Body of pancreas (tissue), 4 donors: Measurements from ENCODE around the gene DDRGK1. TPM values are rescaled to one million over a fixed set of nuclear protein-coding genes. Genes with fewer than 3 reads are reported as not detected.

Experiments
- ATAC-seq: fragments of 150-250 bp; one replicate; pipeline ENCODE4 v1.9.1; 2016
- DNase-seq, 4 donors: peaks; one replicate each; pipeline ENCODE4 v3.0.0-alpha.2; 2019
- H3K27ac ChIP-seq, 4 donors: fragments of 200-600 bp; sonication (generic); 1 replicate in 3 of 4; 2 replicates in 1 of 4; pipeline versions ENCODE4 v1.5.1 to v1.6.1; 2016 to 2019; ENCODE audit warnings: mild to moderate bottlenecking in 1 of 4, mixed read lengths in 1 of 4, moderate library complexity in 1 of 4
- H3K27me3 ChIP-seq, 2 donors: fragments of 200-600 bp; sonication (generic); one replicate each; pipeline ENCODE4 v1.6.0; 2016; ENCODE audit warnings: mild to moderate bottlenecking in 1 of 2
- H3K36me3 ChIP-seq, 2 donors: fragments of 200-600 bp; sonication (generic); replicated peaks in 1 of 2; 2 replicates each; pipeline ENCODE4 v1.5.1; 2016; ENCODE audit warnings: low read depth in 2 of 2; ENCODE audit not compliant: insufficient read depth in 1 of 2
- H3K4me1 ChIP-seq: fragments of 200-600 bp; sonication (generic); one replicate; pipeline ENCODE4 v1.6.0; 2016
- H3K4me3 ChIP-seq, 2 donors: fragments of 200-600 bp; sonication (generic); 1 replicate in 1 of 2; 2 replicates in 1 of 2; pipeline ENCODE4 v1.5.1; 2016 to 2019
- H3K9me3 ChIP-seq, 3 donors: fragments of 200-600 bp; sonication (generic); 1 replicate in 2 of 3; 2 replicates in 1 of 3; pipeline ENCODE4 v1.5.1; 2016
- POLR2A ChIP-seq, 3 donors: fragments of 450-650 bp; IDR thresholded peaks; one replicate each; pipeline ENCODE4 v1.6.1; 2016; ENCODE audit warnings: antibody characterized with exemption in 3 of 3, mild to moderate bottlenecking in 2 of 3
- WGBS, 2 donors: methylation state at CpG; one replicate each; pipeline ENCODE4 v1.1.5; 2017; 5-methylcytosine and 5-hydroxymethylcytosine counted together
- intact Hi-C: fragments of 100-400 bp; cut with DNase I; formaldehyde crosslinking; loops from one replicate; pipeline ENCODE4 v1.15.1; 2023
- total RNA-seq, 2 donors: library from RNA; depleted of rRNA; stranded (reverse); fragments of >200 nt; gene quantifications; one replicate each; pipeline ENCODE4 v1.1.0, GENCODE V29; 2016
- TF ChIP-seq, protein P1 (sequence below), 7 experiments: fragments of 450-650 bp in 4 of 7; fragments of 200-600 bp in 3 of 7; sonication (generic) in 3 of 7; IDR thresholded peaks; one replicate each; pipeline ENCODE4 v1.5.1; 2016 to 2019; ENCODE audit warnings: antibody characterized with exemption in 7 of 7

DDRGK1 gene
- total RNA-seq, 2 donors from 2014 or later = 64.3 to 82.8 TPM

- no peak overlapping the region for H3K4me3 ChIP-seq
- H3K27me3 ChIP-seq = no peaks in the 10 kb centered on the region
- no peak overlapping the region for H3K27ac ChIP-seq
- no peak for DNase-seq
- intact Hi-C loops = no loop called here
- TF ChIP-seq, protein P1, sequence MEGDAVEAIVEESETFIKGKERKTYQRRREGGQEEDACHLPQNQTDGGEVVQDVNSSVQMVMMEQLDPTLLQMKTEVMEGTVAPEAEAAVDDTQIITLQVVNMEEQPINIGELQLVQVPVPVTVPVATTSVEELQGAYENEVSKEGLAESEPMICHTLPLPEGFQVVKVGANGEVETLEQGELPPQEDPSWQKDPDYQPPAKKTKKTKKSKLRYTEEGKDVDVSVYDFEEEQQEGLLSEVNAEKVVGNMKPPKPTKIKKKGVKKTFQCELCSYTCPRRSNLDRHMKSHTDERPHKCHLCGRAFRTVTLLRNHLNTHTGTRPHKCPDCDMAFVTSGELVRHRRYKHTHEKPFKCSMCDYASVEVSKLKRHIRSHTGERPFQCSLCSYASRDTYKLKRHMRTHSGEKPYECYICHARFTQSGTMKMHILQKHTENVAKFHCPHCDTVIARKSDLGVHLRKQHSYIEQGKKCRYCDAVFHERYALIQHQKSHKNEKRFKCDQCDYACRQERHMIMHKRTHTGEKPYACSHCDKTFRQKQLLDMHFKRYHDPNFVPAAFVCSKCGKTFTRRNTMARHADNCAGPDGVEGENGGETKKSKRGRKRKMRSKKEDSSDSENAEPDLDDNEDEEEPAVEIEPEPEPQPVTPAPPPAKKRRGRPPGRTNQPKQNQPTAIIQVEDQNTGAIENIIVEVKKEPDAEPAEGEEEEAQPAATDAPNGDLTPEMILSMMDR (IDR thresholded peaks at IDR 0.05) = no peak
- no peaks in the 10 kb centered on the region for H3K36me3 ChIP-seq
- no peaks in the 10 kb centered on the region for H3K9me3 ChIP-seq
- WGBS, 2 donors = 52 to 54% methylated on average over 5 of the region's 5 CpGs
- peaks cover 10% of the 10 kb centered on the region for H3K4me1 ChIP-seq
- no peak for ATAC-seq
Observed at GRCh38 chr20:3181270-3181669, 23.2 kb downstream of the DDRGK1 start.

DNA sequence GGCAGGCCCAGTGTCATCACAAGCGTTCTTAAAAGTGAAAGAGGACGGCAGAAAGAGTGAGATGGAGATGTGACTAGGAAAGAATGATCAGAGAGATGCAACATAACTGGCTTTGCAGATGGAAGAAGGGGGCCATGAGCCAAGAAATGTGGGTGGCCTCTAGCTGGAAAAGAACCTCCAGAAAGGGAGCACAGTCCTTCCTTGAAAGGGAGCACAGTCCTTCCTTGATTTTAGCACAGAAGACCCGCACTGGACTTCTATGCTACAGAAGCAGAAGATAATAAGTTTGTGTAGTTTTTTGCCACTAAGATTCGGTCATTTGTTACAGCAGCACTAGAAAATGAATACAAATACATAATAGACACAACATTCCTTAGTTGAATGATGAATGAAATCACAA is 24.2 kb downstream of the DDRGK1 start:
- Histone ChIP-seq H3K27ac (no peak overlapping the region), H3K9me3 (no peaks in the 10 kb centered on the region), H3K36me3 (no peaks in the 10 kb centered on the region), H3K4me1 (peaks cover 16% of the 10 kb centered on the region), H3K27me3 (no peaks in the 10 kb centered on the region), H3K4me3 (no peak overlapping the region)
- 69 to 87% methylated on average over 4 of the region's 4 CpGs for WGBS, 2 donors
- no peak for DNase-seq
- no peak for ATAC-seq
- TF ChIP-seq, protein P1 (IDR thresholded peaks at IDR 0.05) = no peak
- TF ChIP-seq POLR2A (IDR thresholded peaks at IDR 0.05) = no peak
- intact Hi-C loops = no loop called here

GRCh38 chr20:3177746-3178485 is 26.6 kb downstream of the DDRGK1 start:
- Histone ChIP-seq H3K27me3 (no peaks in the 10 kb centered on the region), H3K27ac (peak overlapping the region in 2 of 4 donors; percentile 29 to 45), H3K4me1 (peaks cover 23% of the 10 kb centered on the region), H3K36me3 (no peaks in the 10 kb centered on the region), H3K9me3 (no peaks in the 10 kb centered on the region), H3K4me3 (no peak overlapping the region)
- ATAC-seq (no peak), DNase-seq (peak in 1 of 4 donors; percentile 33)
- TF ChIP-seq, protein P1 (IDR thresholded peaks at IDR 0.05) = no peak
- no peak for TF ChIP-seq POLR2A (IDR thresholded peaks at IDR 0.05)
- 41 to 44% methylated on average over 7 to 8 of the region's 8 CpGs for WGBS, 2 donors
- intact Hi-C loops = no loop called here

DNA sequence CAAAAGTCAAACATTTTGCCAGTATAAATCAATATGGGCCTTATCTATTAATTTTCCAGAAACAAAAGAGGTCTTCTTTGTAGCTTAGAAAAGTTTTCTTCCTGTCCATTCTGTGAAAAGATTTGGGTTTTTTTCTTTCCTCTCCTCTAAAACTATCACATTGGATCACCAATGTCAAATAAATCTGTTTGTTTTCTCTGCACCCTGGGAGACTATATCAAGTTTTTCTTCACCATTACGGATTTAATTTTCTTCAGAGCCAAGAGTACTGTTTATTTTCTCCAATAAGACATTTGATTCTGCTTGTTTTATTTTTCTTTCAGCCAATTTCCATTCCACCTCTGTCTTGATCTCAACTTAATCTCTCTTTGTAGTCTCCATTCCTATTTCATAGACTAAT is 29.2 kb downstream of the DDRGK1 start:
- Histone ChIP-seq H3K27me3 (no peaks in the 10 kb centered on the region), H3K27ac (peak overlapping the region in 3 of 4 donors; percentile 86 to 90 (median 88)), H3K36me3 (no peaks in the 10 kb centered on the region), H3K4me3 (no peak overlapping the region), H3K9me3 (no peaks in the 10 kb centered on the region), H3K4me1 (peaks cover 30% of the 10 kb centered on the region)
- 18 to 27% methylated on average over 1 of the region's 1 CpG for WGBS, 2 donors
- TF ChIP-seq, protein P1 (IDR thresholded peaks at IDR 0.05) = no peak
- no peak for TF ChIP-seq POLR2A (IDR thresholded peaks at IDR 0.05)
- intact Hi-C loops = no loop called here
- ATAC-seq = no peak
- DNase-seq = no peak
